ENCODE results near the gene SLC6A19.

DNA sequence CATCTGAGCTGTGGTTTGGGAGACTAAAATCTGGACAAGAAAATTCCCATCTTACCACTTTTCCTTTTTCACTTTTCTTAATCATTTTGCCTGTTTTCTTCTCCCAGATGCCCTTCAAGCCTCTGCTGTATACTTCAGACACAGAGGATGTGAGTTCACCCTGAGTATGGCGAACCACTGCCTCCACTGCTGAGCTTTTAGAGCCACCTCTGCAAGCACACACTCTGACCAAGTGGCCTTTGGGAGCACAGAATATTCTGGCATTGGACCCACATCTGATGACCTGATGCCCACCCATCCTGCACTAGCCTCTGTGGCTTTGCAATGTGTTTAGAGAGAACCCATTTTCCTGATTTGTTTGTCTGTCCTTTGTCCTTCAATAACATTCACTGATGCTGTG, 61.0 kb downstream of the SLC6A19 start:
- TF ChIP-seq, protein P1, sequence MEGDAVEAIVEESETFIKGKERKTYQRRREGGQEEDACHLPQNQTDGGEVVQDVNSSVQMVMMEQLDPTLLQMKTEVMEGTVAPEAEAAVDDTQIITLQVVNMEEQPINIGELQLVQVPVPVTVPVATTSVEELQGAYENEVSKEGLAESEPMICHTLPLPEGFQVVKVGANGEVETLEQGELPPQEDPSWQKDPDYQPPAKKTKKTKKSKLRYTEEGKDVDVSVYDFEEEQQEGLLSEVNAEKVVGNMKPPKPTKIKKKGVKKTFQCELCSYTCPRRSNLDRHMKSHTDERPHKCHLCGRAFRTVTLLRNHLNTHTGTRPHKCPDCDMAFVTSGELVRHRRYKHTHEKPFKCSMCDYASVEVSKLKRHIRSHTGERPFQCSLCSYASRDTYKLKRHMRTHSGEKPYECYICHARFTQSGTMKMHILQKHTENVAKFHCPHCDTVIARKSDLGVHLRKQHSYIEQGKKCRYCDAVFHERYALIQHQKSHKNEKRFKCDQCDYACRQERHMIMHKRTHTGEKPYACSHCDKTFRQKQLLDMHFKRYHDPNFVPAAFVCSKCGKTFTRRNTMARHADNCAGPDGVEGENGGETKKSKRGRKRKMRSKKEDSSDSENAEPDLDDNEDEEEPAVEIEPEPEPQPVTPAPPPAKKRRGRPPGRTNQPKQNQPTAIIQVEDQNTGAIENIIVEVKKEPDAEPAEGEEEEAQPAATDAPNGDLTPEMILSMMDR (IDR thresholded peaks at IDR 0.05): no peak
- no peak for TF ChIP-seq POLR2AphosphoS5 (IDR thresholded peaks at IDR 0.05)
- no peak for TF ChIP-seq POLR2A (IDR thresholded peaks at IDR 0.05)

Data from prostate gland (tissue), 2 donors.